Immature natural killer cell (primary cell): ENCODE results near the gene SNTB2. TPM values are rescaled to one million over a fixed set of nuclear protein-coding genes. Genes with fewer than 3 reads are reported as not detected.
A peak's percentile ranks its signal among the peaks of the same experiment; 100 is the strongest.
"Not testable (repeated sequence)": the region's sequence is repeated elsewhere in the genome, so short reads cannot be mapped to it uniquely, and the experiment has no call there.

Experiments
- DNase-seq, 3 donors: peaks; one replicate each; pipeline ENCODE4 v3.0.0; 2022; ENCODE audit warnings: mixed read lengths in 1 of 3
- H3K27ac Mint-ChIP-seq, 6 donors: one replicate each; pipeline ENCODE4 v1.8.0; 2020; ENCODE audit warnings: mixed read lengths in 6 of 6, mild to moderate bottlenecking in 5 of 6, inconsistent platforms in 4 of 6, moderate library complexity in 3 of 6
- H3K27me3 Mint-ChIP-seq, 3 donors: one replicate each; pipeline ENCODE4 v1.8.0; 2020 to 2021; ENCODE audit warnings: low read depth in 3 of 3, mild to moderate bottlenecking in 3 of 3, mixed read lengths in 3 of 3, moderate library complexity in 3 of 3, inconsistent platforms in 1 of 3
- H3K36me3 Mint-ChIP-seq, 3 donors: one replicate each; pipeline ENCODE4 v1.8.0; 2020; ENCODE audit warnings: mixed read lengths in 3 of 3, inconsistent platforms in 2 of 3, mild to moderate bottlenecking in 2 of 3
- H3K4me1 Mint-ChIP-seq, 2 donors: one replicate each; pipeline ENCODE4 v1.8.0; 2020; ENCODE audit warnings: inconsistent platforms in 2 of 2, mild to moderate bottlenecking in 2 of 2, mixed read lengths in 2 of 2, moderate library complexity in 1 of 2
- H3K4me3 Mint-ChIP-seq, 5 donors: one replicate each; pipeline ENCODE4 v1.8.0; 2020; ENCODE audit warnings: mild to moderate bottlenecking in 5 of 5, mixed read lengths in 5 of 5, inconsistent platforms in 3 of 5, moderate library complexity in 3 of 5
- H3K9me3 Mint-ChIP-seq, 6 donors: one replicate each; pipeline ENCODE4 v1.8.0; 2020; ENCODE audit warnings: mild to moderate bottlenecking in 6 of 6, mixed read lengths in 6 of 6, inconsistent platforms in 4 of 6, moderate library complexity in 3 of 6
- polyA plus RNA-seq, 3 donors: library from polyadenylated mRNA; unstranded; fragments of 300-500 nt; fragmentation: Illumina TruSeq; gene quantifications; one replicate each; pipeline ENCODE4 v1.2.3, GENCODE V29; 2021

Gene SNTB2
- polyA plus RNA-seq, 3 donors from 2014 or later, result 16.7 to 23.1 (median 17.7) TPM

DNA sequence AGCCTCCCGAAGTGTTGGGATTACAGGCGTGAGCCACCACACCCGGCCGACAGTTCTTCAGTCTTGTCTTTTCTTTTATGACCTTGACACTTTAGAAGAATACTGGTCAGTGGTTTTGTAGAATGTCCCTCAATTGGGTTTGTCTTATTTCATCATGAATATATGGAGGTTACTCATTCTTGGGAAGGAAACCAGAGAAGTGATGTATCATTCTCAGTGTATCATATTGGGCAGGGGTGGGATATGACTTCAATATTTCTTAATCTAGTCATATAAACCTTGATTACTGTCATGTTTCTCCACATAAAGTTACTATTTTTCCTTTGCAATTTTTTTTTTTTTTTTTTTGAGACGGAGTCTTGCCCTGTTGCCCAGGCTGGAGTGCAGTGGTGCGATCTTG, 36.9 kb downstream of the SNTB2 start:
- no peak for DNase-seq
- Mint-ChIP-seq H3K9me3 (no peaks in the 10 kb centered on the region), H3K27ac (no peak overlapping the region), H3K4me3 (no peak overlapping the region), H3K36me3 (no peaks in the 10 kb centered on the region), H3K4me1 (peaks cover 15 to 35% of the 10 kb centered on the region in 2 donors), H3K27me3 (peaks cover 0 to 3% (median 0%) of the 10 kb centered on the region in 3 donors)

DNA sequence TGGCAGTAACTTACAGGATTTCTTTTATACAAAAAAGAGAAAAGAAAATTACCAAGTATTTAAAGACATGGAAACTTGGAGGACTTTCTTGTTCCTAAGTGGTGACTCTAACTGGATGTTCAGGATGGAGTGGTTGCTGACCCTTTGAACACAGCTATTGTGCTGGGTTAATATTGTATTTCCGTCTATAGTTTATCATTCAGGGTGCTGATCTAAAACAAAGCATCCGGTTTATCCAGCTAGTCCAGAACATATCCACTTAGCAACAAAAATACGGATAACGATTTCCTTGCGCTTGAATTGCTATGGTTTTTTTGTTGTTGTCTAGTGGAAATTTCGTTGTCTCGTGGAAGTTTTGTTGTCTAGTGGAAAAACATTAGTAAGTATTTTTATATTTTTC, 38.2 kb downstream of the SNTB2 start:
- no peak overlapping the region for H3K4me3 Mint-ChIP-seq
- DNase-seq, result no peak
- H3K4me1 Mint-ChIP-seq, result peaks cover 13 to 29% of the 10 kb centered on the region in 2 donors
- H3K27ac Mint-ChIP-seq, result no peak overlapping the region
- H3K9me3 Mint-ChIP-seq, result no peaks in the 10 kb centered on the region
- no peaks in the 10 kb centered on the region for H3K36me3 Mint-ChIP-seq
- peaks cover 0 to 3% (median 0%) of the 10 kb centered on the region in 3 donors for H3K27me3 Mint-ChIP-seq

DNA sequence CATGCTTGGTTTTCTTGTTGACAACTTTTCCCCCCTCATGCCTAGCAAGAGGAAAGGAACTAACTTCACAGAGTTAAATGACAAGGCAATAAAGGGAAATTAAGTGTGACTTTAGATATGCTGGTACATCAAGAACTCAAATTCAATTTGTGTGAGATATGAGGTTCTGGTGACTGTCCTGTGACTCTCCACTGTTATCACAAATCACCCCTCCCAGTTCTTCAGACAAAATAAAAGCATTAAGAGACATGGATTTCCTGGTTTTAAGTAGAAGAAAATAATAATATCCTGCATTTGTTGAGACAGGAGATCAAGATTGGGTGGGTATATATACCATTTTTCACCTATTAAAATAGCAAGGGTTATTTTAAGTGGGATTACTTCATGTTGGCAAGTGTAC, 46.2 kb downstream of the SNTB2 start:
- no peaks in the 10 kb centered on the region for H3K27me3 Mint-ChIP-seq
- DNase-seq, result no peak
- peak overlapping the region in 1 of 6 donors; percentile 71 for H3K27ac Mint-ChIP-seq
- H3K4me1 Mint-ChIP-seq, result peaks cover 3 to 13% of the 10 kb centered on the region in 2 donors
- H3K36me3 Mint-ChIP-seq, result no peaks in the 10 kb centered on the region
- no peaks in the 10 kb centered on the region for H3K9me3 Mint-ChIP-seq
- no peak overlapping the region for H3K4me3 Mint-ChIP-seq

DNA sequence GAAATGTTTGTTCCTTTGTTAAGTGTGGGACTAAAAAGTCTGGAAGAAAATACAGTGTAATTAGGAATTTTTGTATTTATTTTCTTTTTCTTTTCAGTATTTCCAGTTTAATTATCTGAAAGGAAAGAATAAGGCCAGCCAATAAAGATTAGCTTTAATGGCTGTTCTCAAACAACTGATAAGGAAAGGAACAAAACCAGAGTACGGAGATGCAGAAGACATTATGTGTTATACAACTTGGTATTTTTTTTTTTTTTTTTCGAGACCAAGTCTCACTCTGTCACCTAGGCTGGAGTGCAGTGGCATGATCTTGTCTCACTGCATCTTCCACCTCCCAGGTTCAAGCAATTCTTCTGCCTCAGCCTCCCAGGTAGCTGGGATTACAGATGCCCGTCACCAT, 47.5 kb downstream of the SNTB2 start:
- H3K9me3 Mint-ChIP-seq, result no peaks in the 10 kb centered on the region
- DNase-seq, result no peak
- no peak overlapping the region for H3K4me3 Mint-ChIP-seq
- no peak overlapping the region for H3K27ac Mint-ChIP-seq
- no peaks in the 10 kb centered on the region for H3K36me3 Mint-ChIP-seq
- H3K27me3 Mint-ChIP-seq, result no peaks in the 10 kb centered on the region
- H3K4me1 Mint-ChIP-seq, result peaks cover 0 to 6% of the 10 kb centered on the region in 2 donors

DNA sequence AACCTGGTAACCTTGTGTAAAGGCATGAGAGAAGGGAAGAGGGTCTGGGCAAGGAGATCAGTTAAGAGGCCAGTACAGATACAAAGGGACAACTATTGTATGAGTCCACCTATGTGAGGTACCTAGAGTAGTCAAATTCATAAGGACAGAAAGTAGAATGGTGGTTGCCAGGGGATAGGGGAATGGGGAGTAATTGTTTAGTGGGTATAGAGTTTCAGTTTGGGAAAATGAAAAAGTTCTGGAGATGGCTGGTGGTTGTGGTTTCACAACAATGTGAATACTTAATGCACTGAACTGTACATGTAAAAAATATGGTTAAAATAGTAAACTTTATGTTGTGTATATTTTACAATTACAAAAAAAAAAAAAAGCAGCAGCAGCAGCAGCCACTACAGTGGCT, 49.4 kb downstream of the SNTB2 start:
- no peaks in the 10 kb centered on the region for H3K27me3 Mint-ChIP-seq
- H3K9me3 Mint-ChIP-seq, result no peaks in the 10 kb centered on the region
- H3K36me3 Mint-ChIP-seq, result no peaks in the 10 kb centered on the region
- H3K4me3 Mint-ChIP-seq, result no peak overlapping the region
- DNase-seq, result no peak
- H3K27ac Mint-ChIP-seq, result no peak overlapping the region
- H3K4me1 Mint-ChIP-seq, result peaks cover 3 to 11% of the 10 kb centered on the region in 2 donors

DNA sequence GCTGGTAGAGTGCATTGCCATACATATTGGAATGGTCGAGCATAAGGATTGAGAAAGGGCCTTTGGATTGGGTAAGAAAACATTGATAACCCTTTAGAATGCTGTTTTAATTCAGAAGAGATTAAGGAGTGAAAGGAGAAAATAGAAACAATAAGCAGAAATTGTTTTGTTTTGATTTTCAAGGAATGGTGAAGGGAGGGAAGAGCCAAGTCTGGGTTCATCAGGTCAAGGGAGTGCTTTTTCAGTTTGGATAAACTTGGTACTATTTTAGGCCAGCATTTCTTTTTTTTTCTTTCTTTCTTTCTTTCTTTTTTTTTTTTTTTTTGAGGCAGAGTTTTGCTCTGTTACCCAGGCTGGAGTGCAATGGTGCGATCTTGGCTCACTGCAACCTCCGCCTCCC, 50.3 kb downstream of the SNTB2 start:
- Mint-ChIP-seq H3K27me3 (peaks cover 0 to 2% (median 0%) of the 10 kb centered on the region in 3 donors), H3K36me3 (no peaks in the 10 kb centered on the region), H3K4me1 (peaks cover 3 to 11% of the 10 kb centered on the region in 2 donors), H3K4me3 (no peak overlapping the region), H3K27ac (no peak overlapping the region), H3K9me3 (no peaks in the 10 kb centered on the region)
- no peak for DNase-seq

DNA sequence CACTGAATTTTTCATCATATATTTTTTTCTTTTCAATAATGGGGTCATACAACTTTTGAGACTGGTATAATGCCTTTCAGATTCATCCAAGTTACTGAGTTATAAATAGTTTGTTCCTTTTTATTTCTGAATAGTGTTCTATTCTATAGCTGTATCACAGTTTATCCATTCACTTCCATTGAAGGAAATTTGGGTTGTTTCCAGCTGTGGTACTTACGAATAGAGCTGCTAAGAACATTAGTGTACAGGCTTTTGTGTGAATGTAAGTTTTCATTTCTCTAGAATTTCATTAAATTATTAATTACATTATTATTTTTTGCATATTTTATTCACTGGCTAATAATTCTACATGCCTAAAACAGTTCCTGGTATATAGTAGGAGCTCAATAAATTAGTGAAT, 52.9 kb downstream of the SNTB2 start:
- no peak overlapping the region for H3K27ac Mint-ChIP-seq
- no peaks in the 10 kb centered on the region for H3K36me3 Mint-ChIP-seq
- H3K4me1 Mint-ChIP-seq, result peaks cover 4 to 23% of the 10 kb centered on the region in 2 donors
- H3K27me3 Mint-ChIP-seq, result peaks cover 0 to 2% (median 0%) of the 10 kb centered on the region in 3 donors
- no peak for DNase-seq
- H3K9me3 Mint-ChIP-seq, result no peaks in the 10 kb centered on the region
- H3K4me3 Mint-ChIP-seq, result no peak overlapping the region

DNA sequence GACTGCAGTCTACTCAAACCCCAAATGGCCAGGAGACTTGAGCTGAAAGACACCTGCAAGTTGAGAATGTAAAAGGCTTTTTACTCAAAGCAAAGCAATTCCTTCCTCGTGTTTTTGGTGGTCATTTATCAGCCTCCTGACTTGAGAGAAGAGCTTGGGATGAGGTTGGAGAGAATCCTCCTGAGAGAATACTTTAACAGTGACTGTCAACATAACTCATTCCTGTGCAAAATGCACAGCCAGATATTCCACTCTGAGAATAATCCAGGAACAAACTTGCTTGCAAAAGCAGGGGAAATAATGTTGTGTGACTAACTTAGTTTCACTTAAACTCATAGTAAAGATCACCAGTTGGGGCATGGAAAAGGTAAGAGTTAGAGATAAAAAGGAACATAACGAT, 53.4 kb downstream of the SNTB2 start:
- H3K4me1 Mint-ChIP-seq, result peaks cover 4 to 25% of the 10 kb centered on the region in 2 donors
- peaks cover 0 to under 1% (median under 1%) of the 10 kb centered on the region in 3 donors for H3K36me3 Mint-ChIP-seq
- H3K27ac Mint-ChIP-seq, result no peak overlapping the region
- H3K4me3 Mint-ChIP-seq, result no peak overlapping the region
- H3K9me3 Mint-ChIP-seq, result no peaks in the 10 kb centered on the region
- H3K27me3 Mint-ChIP-seq, result peaks cover 0 to 2% (median 0%) of the 10 kb centered on the region in 3 donors
- no peak for DNase-seq

DNA sequence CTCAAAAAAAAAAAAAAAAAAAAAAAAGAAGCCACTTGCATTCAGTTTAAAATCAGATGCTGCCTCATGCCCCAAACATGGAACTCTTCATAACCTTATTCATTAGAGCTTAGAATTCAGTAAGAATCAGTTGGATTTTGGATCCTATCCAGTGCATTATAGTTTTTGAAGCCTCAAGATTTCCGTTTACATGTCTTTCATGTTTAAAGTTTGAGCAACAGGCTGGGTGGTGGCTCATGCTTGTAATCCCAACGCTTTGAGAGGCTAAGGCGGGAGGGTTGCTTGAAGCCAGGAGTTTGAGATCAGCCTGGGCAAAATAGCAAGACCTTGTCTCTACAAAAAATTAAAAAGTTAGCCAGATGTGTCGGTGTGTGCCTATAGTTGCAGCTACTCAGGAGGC, 55.0 kb downstream of the SNTB2 start:
- Mint-ChIP-seq H3K27ac (no peak overlapping the region), H3K27me3 (peaks cover 0 to 2% (median 0%) of the 10 kb centered on the region in 3 donors), H3K4me1 (peaks cover 7 to 30% of the 10 kb centered on the region in 2 donors), H3K4me3 (no peak overlapping the region), H3K9me3 (no peaks in the 10 kb centered on the region), H3K36me3 (peaks cover 0 to 7% (median 6%) of the 10 kb centered on the region in 3 donors)
- no peak for DNase-seq

DNA sequence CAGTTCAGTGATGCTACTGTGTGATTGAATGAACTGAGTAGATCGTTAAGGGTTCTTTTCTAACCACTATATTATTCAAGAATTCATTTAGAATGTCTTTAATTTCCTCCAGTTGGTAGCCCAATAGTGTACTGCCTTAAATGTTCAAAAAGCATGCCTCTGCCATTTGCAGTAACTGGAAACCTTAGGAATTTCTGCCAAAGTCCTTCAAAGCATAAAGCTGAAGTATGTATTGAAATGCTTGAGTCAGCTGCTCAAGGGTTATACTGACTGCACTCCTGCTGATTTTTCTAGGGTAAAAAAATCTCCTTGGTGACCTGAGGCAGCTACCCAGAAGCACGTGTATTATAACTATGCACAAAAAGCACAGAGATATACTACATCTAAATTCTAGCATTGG, 56.5 kb downstream of the SNTB2 start:
- Mint-ChIP-seq H3K27me3 (peaks cover 0 to 2% (median 0%) of the 10 kb centered on the region in 3 donors), H3K27ac (peak overlapping the region in 1 of 6 donors; percentile 9), H3K36me3 (peaks cover 0 to 10% (median 7%) of the 10 kb centered on the region in 3 donors)

DNA sequence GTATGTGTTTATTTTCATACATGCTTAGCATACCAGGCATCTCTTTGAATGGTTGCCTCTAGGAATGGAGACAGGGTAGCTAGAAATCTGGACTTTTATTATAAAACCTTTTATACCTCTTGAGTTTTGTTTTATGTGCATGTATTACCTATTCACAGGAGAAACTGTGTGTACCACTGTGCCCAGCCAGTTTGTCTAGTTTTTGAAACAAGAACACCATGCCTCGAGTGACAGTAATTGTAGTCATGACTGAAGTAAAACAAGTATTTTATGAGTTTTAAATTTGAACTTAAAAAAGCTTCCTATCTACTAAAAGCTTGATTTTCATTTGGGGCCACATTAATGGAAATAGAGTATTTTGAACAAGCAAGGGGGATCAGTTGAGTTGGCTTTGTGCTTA, 57.4 kb downstream of the SNTB2 start:
- Mint-ChIP-seq H3K9me3 (no peaks in the 10 kb centered on the region), H3K4me3 (no peak overlapping the region), H3K27me3 (peaks cover 0 to 2% (median 0%) of the 10 kb centered on the region in 3 donors), H3K36me3 (peaks cover 0 to 10% (median 7%) of the 10 kb centered on the region in 3 donors), H3K27ac (peak overlapping the region in 1 of 6 donors; percentile 40), H3K4me1 (peaks cover 7 to 30% of the 10 kb centered on the region in 2 donors)
- DNase-seq, result no peak

More for the DNA sequence above, 56.5 kb downstream of the SNTB2 start:
- H3K4me1 Mint-ChIP-seq, result peaks cover 7 to 30% of the 10 kb centered on the region in 2 donors
- no peaks in the 10 kb centered on the region for H3K9me3 Mint-ChIP-seq
- no peak for DNase-seq
- H3K4me3 Mint-ChIP-seq, result no peak overlapping the region

DNA sequence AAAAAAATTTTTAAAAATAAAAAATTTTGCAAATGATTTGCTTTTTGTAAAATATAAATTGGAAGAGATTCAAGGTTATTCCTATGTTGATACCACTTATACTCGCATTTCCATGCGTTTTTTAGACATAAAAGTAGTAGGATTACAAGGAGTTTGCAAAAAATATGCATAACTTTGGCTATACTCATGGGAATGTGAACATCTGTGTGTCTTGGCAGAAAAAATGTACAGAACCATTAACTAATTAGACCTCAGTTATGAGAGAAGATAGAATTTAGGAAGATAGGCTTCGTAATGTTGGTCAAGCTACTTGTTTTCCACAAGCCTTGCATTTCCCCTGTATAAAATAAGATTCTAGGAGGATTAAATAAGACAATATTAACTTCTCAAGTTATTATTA, 63.1 kb downstream of the SNTB2 start:
- H3K9me3 Mint-ChIP-seq, result no peaks in the 10 kb centered on the region
- peaks cover 26 to 36% of the 10 kb centered on the region in 2 donors for H3K4me1 Mint-ChIP-seq
- H3K27me3 Mint-ChIP-seq, result peaks cover 0 to 1% (median 0%) of the 10 kb centered on the region in 3 donors
- peaks cover 3 to 10% (median 7%) of the 10 kb centered on the region in 3 donors for H3K36me3 Mint-ChIP-seq
- no peak for DNase-seq
- H3K27ac Mint-ChIP-seq, result peak overlapping the region in 2 of 6 donors; percentile 19 to 32
- H3K4me3 Mint-ChIP-seq, result no peak overlapping the region

DNA sequence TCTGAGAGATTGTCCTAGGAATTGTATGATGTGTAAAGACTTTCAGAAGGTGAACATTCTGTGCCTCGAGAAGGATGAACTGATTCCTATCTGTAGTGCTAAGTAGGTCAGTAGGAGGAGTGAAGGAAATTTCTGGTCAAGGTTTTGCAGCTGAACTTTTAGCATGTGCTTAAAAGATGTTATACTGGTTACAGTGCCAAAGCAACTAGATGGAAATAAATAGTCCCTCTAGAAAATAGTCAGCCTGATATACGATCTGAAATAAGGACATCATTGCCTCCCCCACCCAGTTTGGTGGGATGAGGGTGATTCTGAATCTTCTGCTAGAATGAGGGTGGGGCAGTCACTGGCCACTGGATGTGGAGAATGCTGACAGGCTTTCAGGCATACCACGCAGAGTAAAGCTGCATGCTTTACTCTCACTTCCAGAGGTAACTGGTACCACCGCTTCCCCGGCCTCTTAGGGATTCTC, 66.9 kb downstream of the SNTB2 start:
- Mint-ChIP-seq H3K9me3 (no peaks in the 10 kb centered on the region), H3K36me3 (peaks cover 0 to 3% (median 0%) of the 10 kb centered on the region in 3 donors), H3K4me1 (peaks cover 29 to 45% of the 10 kb centered on the region in 2 donors), H3K27me3 (peaks cover 0 to 1% (median 0%) of the 10 kb centered on the region in 3 donors), H3K27ac (peak overlapping the region; percentile 75 to 92 (median 86)), H3K4me3 (peak overlapping the region; percentile 67 to 74 (median 74))
- peak in 2 of 3 donors; percentile 5 to 10 for DNase-seq

DNA sequence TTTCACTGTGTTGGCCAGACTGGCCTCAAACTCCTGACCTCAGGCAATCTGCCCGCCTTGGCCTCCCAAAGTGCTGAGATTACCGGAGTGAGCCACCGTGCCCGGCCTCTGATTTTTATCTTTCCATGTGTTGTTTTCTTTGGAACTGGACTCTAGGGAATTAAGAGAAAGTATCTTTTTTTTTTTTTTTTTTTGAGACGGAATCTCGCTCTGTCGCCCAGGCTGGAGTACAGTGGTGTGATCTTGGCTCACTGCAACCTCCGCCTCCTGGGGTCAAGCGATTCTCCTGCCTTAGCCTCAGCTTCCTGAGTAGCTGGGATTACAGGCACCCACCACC, 72.4 kb downstream of the SNTB2 start:
- H3K27me3 Mint-ChIP-seq, H3K9me3 Mint-ChIP-seq, H3K27ac Mint-ChIP-seq, DNase-seq, H3K4me3 Mint-ChIP-seq: not testable (repeated sequence)
- Mint-ChIP-seq H3K36me3 (peaks cover 13 to 16% (median 14%) of the 10 kb centered on the region in 3 donors), H3K4me1 (peaks cover 22 to 41% of the 10 kb centered on the region in 2 donors)

DNA sequence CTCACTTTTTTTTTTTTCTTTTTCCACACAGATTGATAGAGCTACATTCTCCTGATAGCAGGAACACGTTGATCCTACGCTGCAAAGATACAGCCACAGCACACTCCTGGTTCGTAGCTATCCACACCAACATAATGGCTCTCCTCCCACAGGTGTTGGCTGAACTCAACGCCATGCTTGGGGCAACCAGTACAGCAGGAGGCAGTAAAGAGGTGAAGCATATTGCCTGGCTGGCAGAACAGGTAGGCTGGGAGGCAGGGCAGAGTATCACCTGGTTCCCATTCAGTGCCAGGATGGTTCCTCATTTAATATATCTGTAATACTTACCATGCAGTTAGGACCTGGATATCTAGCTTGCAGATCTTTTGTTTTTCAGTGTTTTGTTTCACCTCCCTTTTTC, 73.1 kb downstream of the SNTB2 start:
- no peak for DNase-seq
- Mint-ChIP-seq H3K36me3 (peaks cover 16 to 20% (median 17%) of the 10 kb centered on the region in 3 donors), H3K9me3 (no peaks in the 10 kb centered on the region), H3K4me3 (no peak overlapping the region), H3K4me1 (peaks cover 19 to 38% of the 10 kb centered on the region in 2 donors), H3K27ac (peak overlapping the region in 2 of 6 donors; percentile 26 to 51), H3K27me3 (no peaks in the 10 kb centered on the region)
